Neuronal stem cell (in vitro differentiated cells): ENCODE measurements around the gene USP17L15.
"Not testable (repeated sequence)": the region's sequence is repeated elsewhere in the genome, so short reads cannot be mapped to it uniquely, and the experiment has no call there.

Experiments
- DNase-seq: peaks from one replicate; pipeline ENCODE4 v3.0.0-alpha.2; 2013; ENCODE audit warnings: low spot score
- H2AFZ ChIP-seq: one replicate; pipeline ENCODE4 v1.6.1; 2013; ENCODE audit warnings: mild to moderate bottlenecking, low read length, inconsistent platforms
- H2AK5ac ChIP-seq: 2 replicates; pipeline ENCODE4 v1.6.1; 2013; ENCODE audit warnings: low read depth, mild to moderate bottlenecking, inconsistent platforms, low read length, moderate library complexity, mixed read lengths
- H2BK120ac ChIP-seq: 2 replicates; pipeline ENCODE4 v1.6.1; 2013; ENCODE audit warnings: low read depth, mild to moderate bottlenecking, inconsistent platforms, low read length, moderate library complexity, mixed read lengths
- H2BK12ac ChIP-seq: one replicate; pipeline ENCODE4 v1.6.1; 2013; ENCODE audit warnings: low read length, inconsistent platforms
- H2BK15ac ChIP-seq: 2 replicates; pipeline ENCODE4 v1.6.1; 2013; ENCODE audit warnings: mild to moderate bottlenecking, low read length, inconsistent platforms, mixed read lengths
- H2BK5ac ChIP-seq: one replicate; pipeline ENCODE4 v1.6.1; 2013; ENCODE audit warnings: inconsistent platforms, mild to moderate bottlenecking, low read length, moderate library complexity
- H3K14ac ChIP-seq: one replicate; pipeline ENCODE4 v1.6.1; 2013; ENCODE audit warnings: low read length, inconsistent platforms
- H3K18ac ChIP-seq: 2 replicates; pipeline ENCODE4 v1.6.1; 2013; ENCODE audit warnings: low read length, inconsistent platforms
- H3K23ac ChIP-seq: 2 replicates; pipeline ENCODE4 v1.6.1; 2013; ENCODE audit warnings: low read depth, mild to moderate bottlenecking, mixed read lengths, low read length, inconsistent platforms; ENCODE audit not compliant: poor library complexity
- H3K27ac ChIP-seq: replicated peaks from 3 replicates; pipeline ENCODE4 v1.5.1; 2013; ENCODE audit warnings: low read length, inconsistent platforms
- H3K27me3 ChIP-seq, 3 experiments: 2 replicates each; pipeline ENCODE4 v1.6.1; 2013; ENCODE audit warnings: low read length in 3 of 3, mild to moderate bottlenecking in 2 of 3, inconsistent platforms in 1 of 3, low read depth in 1 of 3, mixed read lengths in 1 of 3, moderate library complexity in 1 of 3; ENCODE audit not compliant: control insufficient read depth in 3 of 3, insufficient read depth in 3 of 3
- H3K36me3 ChIP-seq, 2 donors: replicated peaks in 1 of 2; 2 replicates each; pipeline ENCODE4 v1.6.1; 2013; ENCODE audit warnings: low read length in 2 of 2; ENCODE audit not compliant: control insufficient read depth in 2 of 2, insufficient read depth in 2 of 2
- H3K4ac ChIP-seq: 2 replicates; pipeline ENCODE4 v1.6.1; 2013; ENCODE audit warnings: inconsistent platforms, mild to moderate bottlenecking, low read length, moderate library complexity
- H3K4me1 ChIP-seq, 2 donors: 1 replicate in 1 of 2; 2 replicates in 1 of 2; pipeline ENCODE4 v1.6.1; 2013; ENCODE audit warnings: low read length in 2 of 2, low read depth in 1 of 2; ENCODE audit not compliant: control insufficient read depth in 2 of 2, insufficient read depth in 1 of 2
- H3K4me2 ChIP-seq: one replicate; pipeline ENCODE4 v1.6.1; 2013; ENCODE audit warnings: mild to moderate bottlenecking, low read length, inconsistent platforms; ENCODE audit not compliant: insufficient read depth, poor library complexity, severe bottlenecking
- H3K4me3 ChIP-seq, 2 donors: 2 replicates each; pipeline ENCODE4 v1.5.1; 2013; ENCODE audit warnings: low read length in 2 of 2, mild to moderate bottlenecking in 2 of 2, inconsistent platforms in 1 of 2, moderate library complexity in 1 of 2
- H3K79me1 ChIP-seq: one replicate; pipeline ENCODE4 v1.6.1; 2013; ENCODE audit warnings: low read depth, mild to moderate bottlenecking, inconsistent platforms, low read length, moderate library complexity
- H3K9ac ChIP-seq: one replicate; pipeline ENCODE4 v1.6.1; 2013; ENCODE audit warnings: mild to moderate bottlenecking, low read depth, low read length, inconsistent platforms; ENCODE audit not compliant: poor library complexity
- H3K9me3 ChIP-seq, 2 donors: replicated peaks in 1 of 2; 2 replicates each; pipeline versions ENCODE3 to v1.6.1; 2013; ENCODE audit warnings: low read length in 2 of 2, mild to moderate bottlenecking in 2 of 2, inconsistent platforms in 1 of 2, low read depth in 1 of 2, mixed read lengths in 1 of 2, moderate library complexity in 1 of 2; ENCODE audit not compliant: control insufficient read depth in 2 of 2, insufficient read depth in 1 of 2
- H4K8ac ChIP-seq: one replicate; pipeline ENCODE4 v1.6.1; 2013; ENCODE audit warnings: low read depth, mild to moderate bottlenecking, inconsistent platforms, low read length, moderate library complexity
- H4K91ac ChIP-seq: one replicate; pipeline ENCODE4 v1.6.1; 2013; ENCODE audit warnings: low read length, low read depth, mild to moderate bottlenecking, inconsistent platforms; ENCODE audit not compliant: poor library complexity
- WGBS, 2 donors: extraction: QIAGEN DNeasy Blood & Tissue Kit; methylation state at CpG; one replicate each; pipeline ENCODE4 v1.1.7; 2013; ENCODE audit warnings: missing lambda C conversion rate in 2 of 2, mixed read lengths in 1 of 2; ENCODE audit not compliant: insufficient read length in 2 of 2, insufficient replicate concordance in 1 of 2; ENCODE audit errors: extremely low coverage in 2 of 2; 5-methylcytosine and 5-hydroxymethylcytosine counted together

USP17L15 gene

DNA sequence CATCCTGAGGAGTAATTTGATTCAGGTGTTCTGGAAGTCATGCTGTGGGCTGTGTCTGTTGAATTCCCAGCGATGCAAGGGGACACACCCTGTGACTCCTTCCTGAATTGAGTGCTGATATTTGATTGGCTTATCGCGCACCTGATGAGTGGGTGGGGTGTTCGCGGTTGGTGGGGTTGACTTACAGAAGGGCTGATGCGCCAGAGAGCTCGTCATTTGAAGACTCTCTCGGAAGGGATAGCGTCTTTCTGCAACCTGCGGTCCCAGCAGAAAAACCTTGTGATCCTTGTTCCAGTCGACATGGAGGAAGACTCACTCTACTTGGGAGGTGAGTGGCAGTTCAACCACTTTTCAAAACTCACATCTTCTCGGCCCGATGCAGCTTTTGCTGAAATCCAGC is 14.3 kb upstream of the USP17L15 start, which contains the start of gene USP17L12:
Gene USP17L12, plus strand, starts transcription at position 301 of the 400 bp plus-strand sequence. Its CDS starts 0 bp downstream, at position 301.
- not testable (repeated sequence) for H3K4me3 ChIP-seq, H3K9me3 ChIP-seq, H2BK12ac ChIP-seq, H3K79me1 ChIP-seq, H2AFZ ChIP-seq, H2AK5ac ChIP-seq, H4K91ac ChIP-seq, H2BK120ac ChIP-seq, H3K4me2 ChIP-seq, H2BK5ac ChIP-seq, H3K27ac ChIP-seq, H2BK15ac ChIP-seq, H3K14ac ChIP-seq, H3K23ac ChIP-seq, H4K8ac ChIP-seq, H3K9ac ChIP-seq, H3K18ac ChIP-seq, H3K4me1 ChIP-seq, DNase-seq, H3K27me3 ChIP-seq, H3K36me3 ChIP-seq, H3K4ac ChIP-seq
- WGBS, 2 donors = no CpG with 5 or more reads among the region's 13 CpGs

DNA sequence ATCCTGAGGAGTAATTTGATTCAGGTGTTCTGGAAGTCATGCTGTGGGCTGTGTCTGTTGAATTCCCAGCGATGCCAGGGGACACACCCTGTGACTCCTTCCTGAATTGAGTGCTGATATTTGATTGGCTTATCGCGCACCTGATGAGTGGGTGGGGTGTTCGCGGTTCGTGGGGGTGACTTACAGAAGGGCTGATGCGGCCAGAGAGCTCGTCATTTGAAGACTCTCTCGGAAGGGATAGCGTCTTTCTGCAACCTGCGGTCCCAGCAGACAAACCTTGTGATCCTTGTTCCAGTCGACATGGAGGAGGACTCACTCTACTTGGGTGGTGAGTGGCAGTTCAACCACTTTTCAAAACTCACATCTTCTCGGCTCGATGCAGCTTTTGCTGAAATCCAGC is 9.6 kb upstream of the USP17L15 start, which contains the start of gene USP17L13:
Gene USP17L13, plus strand, starts transcription at position 301 of the 400 bp plus-strand sequence. Its CDS starts 0 bp downstream, at position 301.
- not testable (repeated sequence) for H3K79me1 ChIP-seq, H3K4ac ChIP-seq, H2AK5ac ChIP-seq, H2BK12ac ChIP-seq, H3K18ac ChIP-seq, H3K9me3 ChIP-seq, H3K9ac ChIP-seq, H3K23ac ChIP-seq, H3K27ac ChIP-seq, H3K4me2 ChIP-seq, H3K14ac ChIP-seq, H3K27me3 ChIP-seq, H4K91ac ChIP-seq, H3K36me3 ChIP-seq, H3K4me3 ChIP-seq, H2BK120ac ChIP-seq, H4K8ac ChIP-seq, H3K4me1 ChIP-seq, H2AFZ ChIP-seq, H2BK5ac ChIP-seq, DNase-seq, H2BK15ac ChIP-seq
- WGBS, 2 donors = no CpG with 5 or more reads among the region's 14 CpGs

DNA sequence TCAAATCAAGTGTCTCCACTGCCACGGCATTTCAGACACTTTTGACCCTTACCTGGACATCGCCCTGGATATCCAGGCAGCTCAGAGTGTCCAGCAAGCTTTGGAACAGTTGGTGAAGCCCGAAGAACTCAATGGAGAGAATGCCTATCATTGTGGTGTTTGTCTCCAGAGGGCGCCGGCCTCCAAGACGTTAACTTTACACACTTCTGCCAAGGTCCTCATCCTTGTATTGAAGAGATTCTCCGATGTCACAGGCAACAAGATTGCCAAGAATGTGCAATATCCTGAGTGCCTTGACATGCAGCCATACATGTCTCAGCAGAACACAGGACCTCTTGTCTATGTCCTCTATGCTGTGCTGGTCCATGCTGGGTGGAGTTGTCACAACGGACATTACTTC is 3.9 kb upstream of the USP17L15 start:
- not testable (repeated sequence) for H3K27me3 ChIP-seq, H3K4me1 ChIP-seq, H3K36me3 ChIP-seq, H2AFZ ChIP-seq, H2BK12ac ChIP-seq, H3K9me3 ChIP-seq, H3K27ac ChIP-seq, H3K18ac ChIP-seq, DNase-seq, H3K4ac ChIP-seq, H2BK5ac ChIP-seq, H4K91ac ChIP-seq, H3K23ac ChIP-seq, H3K4me3 ChIP-seq, H3K9ac ChIP-seq, H2BK15ac ChIP-seq, H3K4me2 ChIP-seq, H2BK120ac ChIP-seq, H3K79me1 ChIP-seq, H4K8ac ChIP-seq, H2AK5ac ChIP-seq, H3K14ac ChIP-seq
- WGBS, 2 donors = no CpG with 5 or more reads among the region's 8 CpGs

DNA sequence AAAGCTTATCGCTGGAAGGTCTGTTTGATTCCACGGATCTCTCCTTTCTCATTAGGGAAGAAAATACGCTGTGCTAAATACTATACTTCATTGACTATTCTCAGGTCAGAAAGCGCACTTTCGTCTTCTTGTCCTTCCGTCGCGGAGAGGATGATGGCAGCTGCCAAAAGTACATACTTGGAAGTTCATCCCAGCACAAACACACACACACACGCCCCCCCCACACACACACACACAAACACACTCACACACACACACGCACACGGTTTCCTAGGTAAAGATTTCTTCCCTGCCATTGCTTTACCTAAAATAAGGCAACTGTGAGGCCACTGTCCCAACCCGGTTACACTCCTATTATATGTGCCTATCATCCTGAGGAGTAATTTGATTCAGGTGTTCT is 4.3 kb downstream of the USP17L15 start:
- not testable (repeated sequence) for H3K14ac ChIP-seq, H3K4ac ChIP-seq, H3K4me3 ChIP-seq, H3K9me3 ChIP-seq, H2BK5ac ChIP-seq, H3K79me1 ChIP-seq, H3K36me3 ChIP-seq, H2AK5ac ChIP-seq, H3K4me1 ChIP-seq, H3K23ac ChIP-seq, H3K27me3 ChIP-seq, H3K4me2 ChIP-seq, H3K18ac ChIP-seq, H2BK120ac ChIP-seq, H4K91ac ChIP-seq, H3K9ac ChIP-seq, H2BK15ac ChIP-seq, H2AFZ ChIP-seq, H3K27ac ChIP-seq, H2BK12ac ChIP-seq
- WGBS, 2 donors = 100% methylated on average over 3 of the region's 12 CpGs; no CpG with 5 or more reads in 1 of the 2 donors
- peak; percentile 6 for DNase-seq
- H4K8ac ChIP-seq = peak overlapping the region; percentile 68
